Mucosa of stomach (tissue), 1 donor: ENCODE results near the gene SHKBP1.
"Not testable (repeated sequence)": the region's sequence is repeated elsewhere in the genome, so short reads cannot be mapped to it uniquely, and the experiment has no call there.

Experiments
- H3K27me3 ChIP-seq: one replicate; pipeline ENCODE4 v1.7.0; 2013; ENCODE audit warnings: mild to moderate bottlenecking, low read length; ENCODE audit not compliant: control insufficient read depth, insufficient read depth
- H3K36me3 ChIP-seq: one replicate; pipeline ENCODE4 v1.7.0; 2013; ENCODE audit warnings: low read length; ENCODE audit not compliant: control insufficient read depth, insufficient read depth
- H3K4me1 ChIP-seq: one replicate; pipeline ENCODE4 v1.7.0; 2013; ENCODE audit warnings: mild to moderate bottlenecking, low read length; ENCODE audit not compliant: control insufficient read depth, insufficient read depth
- H3K4me3 ChIP-seq: one replicate; pipeline ENCODE4 v1.7.0; 2013; ENCODE audit warnings: low read length
- H3K9ac ChIP-seq: one replicate; pipeline ENCODE4 v1.7.0; 2013; ENCODE audit warnings: mild to moderate bottlenecking, low read length, moderate library complexity
- H3K9me3 ChIP-seq: one replicate; pipeline ENCODE4 v1.7.0; 2013; ENCODE audit warnings: mild to moderate bottlenecking, low read length, moderate library complexity; ENCODE audit not compliant: control insufficient read depth
- donor health status: Pancreatic carcinoma.

SHKBP1 gene

GRCh38 chr19:40546153-40546841 lies 30.4 kb upstream of the SHKBP1 start:
- H3K27me3 ChIP-seq, H3K9ac ChIP-seq, H3K4me3 ChIP-seq, H3K36me3 ChIP-seq, H3K9me3 ChIP-seq, H3K4me1 ChIP-seq: not testable (repeated sequence)

- not testable (repeated sequence) for H3K36me3 ChIP-seq, H3K4me3 ChIP-seq, H3K4me1 ChIP-seq, H3K9me3 ChIP-seq, H3K27me3 ChIP-seq, H3K9ac ChIP-seq
These were observed 29.5 kb upstream of the SHKBP1 start for GRCh38 chr19:40547190-40547589.

GRCh38 chr19:40547836-40548235 lies 28.8 kb upstream of the SHKBP1 start:
- no peaks in the 10 kb centered on the region for H3K9me3 ChIP-seq
- no peak overlapping the region for H3K4me3 ChIP-seq
- no peak overlapping the region for H3K9ac ChIP-seq
- peaks cover 10% of the 10 kb centered on the region for H3K27me3 ChIP-seq
- no peaks in the 10 kb centered on the region for H3K36me3 ChIP-seq
- no peaks in the 10 kb centered on the region for H3K4me1 ChIP-seq

- H3K27me3 ChIP-seq, result peaks cover 21% of the 10 kb centered on the region
- no peak overlapping the region for H3K9ac ChIP-seq
- H3K36me3 ChIP-seq, result no peaks in the 10 kb centered on the region
- no peaks in the 10 kb centered on the region for H3K4me1 ChIP-seq
- H3K4me3 ChIP-seq, result no peak overlapping the region
- no peaks in the 10 kb centered on the region for H3K9me3 ChIP-seq
These were observed 27.5 kb upstream of the SHKBP1 start for GRCh38 chr19:40549007-40549708.

- Histone ChIP-seq H3K27me3 (peaks cover 37% of the 10 kb centered on the region), H3K9me3 (no peaks in the 10 kb centered on the region), H3K4me1 (no peaks in the 10 kb centered on the region), H3K9ac (no peak overlapping the region), H3K36me3 (no peaks in the 10 kb centered on the region), H3K4me3 (no peak overlapping the region)
These were observed 25.7 kb upstream of the SHKBP1 start for GRCh38 chr19:40550951-40551350.

- H3K4me1 ChIP-seq, result no peaks in the 10 kb centered on the region
- H3K4me3 ChIP-seq, result no peak overlapping the region
- no peaks in the 10 kb centered on the region for H3K9me3 ChIP-seq
- no peak overlapping the region for H3K9ac ChIP-seq
- H3K36me3 ChIP-seq, result no peaks in the 10 kb centered on the region
- peaks cover 38% of the 10 kb centered on the region for H3K27me3 ChIP-seq
These were observed 23.8 kb upstream of the SHKBP1 start for GRCh38 chr19:40552848-40553247.

GRCh38 chr19:40553885-40554857 lies 22.5 kb upstream of the SHKBP1 start:
- no peaks in the 10 kb centered on the region for H3K9me3 ChIP-seq
- H3K9ac ChIP-seq, result no peak overlapping the region
- H3K36me3 ChIP-seq, result no peaks in the 10 kb centered on the region
- H3K4me3 ChIP-seq, result no peak overlapping the region
- H3K27me3 ChIP-seq, result peaks cover 33% of the 10 kb centered on the region
- no peaks in the 10 kb centered on the region for H3K4me1 ChIP-seq

- H3K36me3 ChIP-seq, result no peaks in the 10 kb centered on the region
- H3K27me3 ChIP-seq, result peaks cover 36% of the 10 kb centered on the region
- H3K9me3 ChIP-seq, result no peaks in the 10 kb centered on the region
- H3K9ac ChIP-seq, result no peak overlapping the region
- no peaks in the 10 kb centered on the region for H3K4me1 ChIP-seq
- H3K4me3 ChIP-seq, result no peak overlapping the region
These were observed 20.5 kb upstream of the SHKBP1 start for GRCh38 chr19:40555978-40556689.

GRCh38 chr19:40556953-40557530 lies 19.6 kb upstream of the SHKBP1 start:
- Histone ChIP-seq H3K9ac (no peak overlapping the region), H3K4me3 (no peak overlapping the region), H3K9me3 (no peaks in the 10 kb centered on the region), H3K4me1 (no peaks in the 10 kb centered on the region), H3K27me3 (peaks cover 36% of the 10 kb centered on the region), H3K36me3 (no peaks in the 10 kb centered on the region)

- Histone ChIP-seq H3K27me3 (peaks cover 18% of the 10 kb centered on the region), H3K4me1 (no peaks in the 10 kb centered on the region), H3K4me3 (no peak overlapping the region), H3K9me3 (no peaks in the 10 kb centered on the region), H3K9ac (no peak overlapping the region), H3K36me3 (no peaks in the 10 kb centered on the region)
These were observed 17.3 kb upstream of the SHKBP1 start for GRCh38 chr19:40559394-40559793.

- peaks cover 11% of the 10 kb centered on the region for H3K27me3 ChIP-seq
- H3K36me3 ChIP-seq, result no peaks in the 10 kb centered on the region
- no peaks in the 10 kb centered on the region for H3K9me3 ChIP-seq
- H3K4me3 ChIP-seq, result no peak overlapping the region
- no peaks in the 10 kb centered on the region for H3K4me1 ChIP-seq
- H3K9ac ChIP-seq, result no peak overlapping the region
These were observed 16.6 kb upstream of the SHKBP1 start for GRCh38 chr19:40560092-40560507.
